Ishikawa (cell line): Measurements from ENCODE around the gene TMEM72.

Source experiments
- CEBPB ChIP-seq: IDR thresholded peaks from 2 replicates; pipeline ENCODE4 v1.6.1; 2012
- CREB1 ChIP-seq: IDR thresholded peaks from 2 replicates; pipeline ENCODE4 v1.6.1; 2012; ENCODE audit warnings: low read depth
- EGR1 ChIP-seq: IDR thresholded peaks from 2 replicates; pipeline ENCODE4 v1.6.1; 2012
- EP300 ChIP-seq: IDR thresholded peaks from 2 replicates; pipeline ENCODE4 v1.6.1; 2012; ENCODE audit warnings: borderline replicate concordance
- FOXM1 ChIP-seq: IDR thresholded peaks from 2 replicates; pipeline ENCODE4 v1.6.1; 2012; ENCODE audit warnings: low read depth, borderline replicate concordance
- MAX ChIP-seq: IDR thresholded peaks from 2 replicates; pipeline ENCODE4 v1.6.1; 2012
- NFIC ChIP-seq: IDR thresholded peaks from 2 replicates; pipeline ENCODE4 v1.6.1; 2012
- RAD21 ChIP-seq: IDR thresholded peaks from 2 replicates; pipeline ENCODE4 v1.6.1; 2012; ENCODE audit warnings: low read depth
- REST ChIP-seq: IDR thresholded peaks from 2 replicates; pipeline ENCODE4 v1.6.1; 2012; ENCODE audit warnings: low read depth, mild to moderate bottlenecking
- TAF1 ChIP-seq: IDR thresholded peaks from 2 replicates; pipeline ENCODE4 v1.6.1; 2012; ENCODE audit warnings: low read depth, mild to moderate bottlenecking
- TCF12 ChIP-seq: IDR thresholded peaks from 2 replicates; pipeline ENCODE4 v1.6.1; 2012; ENCODE audit warnings: low read depth
- TEAD4 ChIP-seq: IDR thresholded peaks from 2 replicates; pipeline ENCODE4 v1.6.1; 2012
- USF1 ChIP-seq: IDR thresholded peaks from 2 replicates; pipeline ENCODE4 v1.6.1; 2012
- YY1 ChIP-seq: IDR thresholded peaks from 2 replicates; pipeline ENCODE4 v1.6.1; 2012; ENCODE audit warnings: low read depth
- ZBTB7A ChIP-seq: IDR thresholded peaks from 2 replicates; pipeline ENCODE4 v1.6.1; 2012; ENCODE audit warnings: low read depth

The TMEM72 gene

GRCh38 chr10:44911081-44911540 is at the start of gene TMEM72:
TMEM72 (plus strand) TSS chr10:44911337; CDS start chr10:44911513, 176 bp downstream.
- TF ChIP-seq TCF12 (no peak), YY1 (no peak), MAX (no peak), RAD21 (no peak), TAF1 (no peak), NFIC (no peak), REST (no peak), EP300 (no peak), CREB1 (no peak), ZBTB7A (no peak), EGR1 (no peak), FOXM1 (no peak), TEAD4 (no peak)

GRCh38 chr10:44862006-44862751 is 49.0 kb upstream of the TMEM72 start:
- TF ChIP-seq CREB1 (no peak), YY1 (no peak), RAD21 (no peak), ZBTB7A (no peak), FOXM1 (no peak), EGR1 (no peak), EP300 (no peak), TAF1 (no peak), TCF12 (no peak), TEAD4 (no peak), MAX (no peak), USF1 (no peak), NFIC (no peak), CEBPB (no peak), REST (no peak)

GRCh38 chr10:44862924-44863323 is 48.2 kb upstream of the TMEM72 start:
- TF ChIP-seq TAF1 (no peak), REST (no peak), CEBPB (no peak), ZBTB7A (no peak), FOXM1 (no peak), CREB1 (no peak), USF1 (no peak), EGR1 (no peak), TEAD4 (no peak), YY1 (no peak), MAX (no peak), EP300 (no peak), RAD21 (no peak), TCF12 (no peak), NFIC (no peak)
